Upper lobe of left lung (tissue), 6 donors: ENCODE measurements around the gene FAM83F. TPM values are rescaled to one million over a fixed set of nuclear protein-coding genes. Genes with fewer than 3 reads are reported as not detected.

Experiments used
- ATAC-seq, 2 donors: fragments of 200-7000 bp; cut with Tn5 transposase; one replicate each; pipeline ENCODE4 v1.9.1; 2022; ENCODE audit warnings: mild to moderate bottlenecking in 2 of 2, moderate library complexity in 2 of 2; ENCODE audit not compliant: low FRiP score in 2 of 2
- DNase-seq, 2 donors: peaks; one replicate each; pipeline ENCODE4 v3.0.0-alpha.2; 2019 to 2020
- H3K27ac ChIP-seq, 4 donors: fragments of 200-600 bp; sonication (generic); one replicate each; pipeline ENCODE4 v1.5.1; 2016 to 2019
- H3K27me3 ChIP-seq, 4 donors: fragments of 200-600 bp; sonication (generic); one replicate each; pipeline ENCODE4 v1.5.1; 2017 to 2019
- H3K36me3 ChIP-seq, 4 donors: fragments of 200-600 bp; sonication (generic); one replicate each; pipeline ENCODE4 v1.5.1; 2016 to 2019
- H3K4me1 ChIP-seq, 4 donors: fragments of 200-600 bp; sonication (generic); one replicate each; pipeline ENCODE4 v1.5.1; 2018 to 2019
- H3K4me3 ChIP-seq, 4 donors: fragments of 200-600 bp; sonication (generic); one replicate each; pipeline ENCODE4 v1.5.1; 2017 to 2019; ENCODE audit warnings: mild to moderate bottlenecking in 2 of 4, moderate library complexity in 1 of 4
- H3K9me3 ChIP-seq, 4 donors: fragments of 200-600 bp; sonication (generic); one replicate each; pipeline ENCODE4 v1.5.1; 2018 to 2019
- CTCF ChIP-seq, 6 experiments: fragments of 450-650 bp in 4 of 6; fragments of 200-600 bp in 2 of 6; sonication (generic) in 2 of 6; IDR thresholded peaks; one replicate each; pipeline ENCODE4 v1.5.1; 2016 to 2019; ENCODE audit warnings: antibody characterized with exemption in 6 of 6
- EP300 ChIP-seq, 4 donors: sonication (generic); formaldehyde crosslinking; IDR thresholded peaks; one replicate each; pipeline ENCODE4 v1.5.1; 2017; ENCODE audit warnings: antibody characterized with exemption in 4 of 4, control low read depth in 2 of 4
- POLR2A ChIP-seq, 4 donors: fragments of 450-650 bp; IDR thresholded peaks; one replicate each; pipeline ENCODE4 v1.5.1; 2016 to 2017; ENCODE audit warnings: antibody characterized with exemption in 4 of 4, mild to moderate bottlenecking in 2 of 4
- POLR2AphosphoS5 ChIP-seq, 2 donors: sonication (generic); formaldehyde crosslinking; IDR thresholded peaks; one replicate each; pipeline ENCODE4 v1.5.1; 2017; ENCODE audit warnings: antibody characterized with exemption in 2 of 2
- WGBS, 2 donors: methylation state at CpG; one replicate each; pipeline ENCODE4 v1.1.5; 2017 to 2018; 5-methylcytosine and 5-hydroxymethylcytosine counted together
- total RNA-seq, 6 donors: library from RNA; depleted of rRNA in 4 of 6; stranded (reverse); fragments of >200 nt in 4 of 6; gene quantifications; one replicate each; pipeline versions ENCODE4 v1.1.0 to v1.2.1, GENCODE V29; 2016 to 2021
- donor health status: DM: no; HTN: no; CAD: no; lungs with moderate emphysema.
- donor health status: DM: no; HTN: yes; CAD: no; lungs with severe emphysema.

The FAM83F gene
- total RNA-seq, 6 donors from 2014 or later = 0.23 to 2.8 (median 0.67) TPM

GRCh38 chr22:40065981-40066380 lies 71.2 kb downstream of the FAM83F start:
- WGBS, 2 donors = 92 to 97% methylated on average over 3 of the region's 3 CpGs
- H3K27me3 ChIP-seq = no peaks in the 10 kb centered on the region

GRCh38 chr22:40067639-40068038 lies 72.9 kb downstream of the FAM83F start:
- WGBS, 2 donors = 63 to 97% methylated on average over 2 of the region's 2 CpGs
- Histone ChIP-seq H3K9me3 (no peaks in the 10 kb centered on the region), H3K36me3 (no peaks in the 10 kb centered on the region), H3K27ac (no peak overlapping the region), H3K4me1 (peaks cover 4 to 20% (median 10%) of the 10 kb centered on the region in 4 donors), H3K4me3 (no peak overlapping the region), H3K27me3 (no peaks in the 10 kb centered on the region)
- no peak for DNase-seq
- no peak for ATAC-seq
- TF ChIP-seq POLR2A (IDR thresholded peaks at IDR 0.05) = no peak
- TF ChIP-seq EP300 (IDR thresholded peaks at IDR 0.05) = no peak
- no peak for TF ChIP-seq POLR2AphosphoS5 (IDR thresholded peaks at IDR 0.05)
- TF ChIP-seq CTCF (IDR thresholded peaks at IDR 0.05) = no peak

More at GRCh38 chr22:40065981-40066380, 71.2 kb downstream of the FAM83F start:
- Histone ChIP-seq H3K27ac (no peak overlapping the region), H3K4me3 (no peak overlapping the region), H3K9me3 (no peaks in the 10 kb centered on the region), H3K36me3 (no peaks in the 10 kb centered on the region), H3K4me1 (peaks cover 4 to 14% (median 6%) of the 10 kb centered on the region in 4 donors)
- DNase-seq (no peak), ATAC-seq (no peak)
- TF ChIP-seq CTCF (IDR thresholded peaks at IDR 0.05) (no peak), EP300 (IDR thresholded peaks at IDR 0.05) (no peak), POLR2AphosphoS5 (IDR thresholded peaks at IDR 0.05) (no peak), POLR2A (IDR thresholded peaks at IDR 0.05) (no peak)

- DNase-seq = no peak
- no peaks in the 10 kb centered on the region for H3K36me3 ChIP-seq
- H3K4me3 ChIP-seq = no peak overlapping the region
- H3K27ac ChIP-seq = no peak overlapping the region
- TF ChIP-seq CTCF (IDR thresholded peaks at IDR 0.05) (no peak), EP300 (IDR thresholded peaks at IDR 0.05) (no peak), POLR2A (IDR thresholded peaks at IDR 0.05) (no peak), POLR2AphosphoS5 (IDR thresholded peaks at IDR 0.05) (no peak)
- peaks cover 4 to 20% (median 10%) of the 10 kb centered on the region in 4 donors for H3K4me1 ChIP-seq
- no peaks in the 10 kb centered on the region for H3K27me3 ChIP-seq
- ATAC-seq = no peak
- H3K9me3 ChIP-seq = no peaks in the 10 kb centered on the region
These were observed 75.9 kb downstream of the FAM83F start for GRCh38 chr22:40070701-40071100.

GRCh38 chr22:40071720-40072119 lies 77.0 kb downstream of the FAM83F start:
- ATAC-seq = no peak
- no peaks in the 10 kb centered on the region for H3K36me3 ChIP-seq
- peaks cover 9 to 21% (median 12%) of the 10 kb centered on the region in 4 donors for H3K4me1 ChIP-seq
- WGBS, 2 donors = 96% methylated on average over 8 of the region's 8 CpGs
- H3K9me3 ChIP-seq = no peaks in the 10 kb centered on the region
- DNase-seq = no peak
- no peak overlapping the region for H3K4me3 ChIP-seq
- TF ChIP-seq POLR2A (IDR thresholded peaks at IDR 0.05) (no peak), EP300 (IDR thresholded peaks at IDR 0.05) (no peak), POLR2AphosphoS5 (IDR thresholded peaks at IDR 0.05) (no peak), CTCF (IDR thresholded peaks at IDR 0.05) (no peak)
- H3K27me3 ChIP-seq = no peaks in the 10 kb centered on the region
- H3K27ac ChIP-seq = no peak overlapping the region
